GM10847 (cell line): ENCODE measurements around the gene DNAH2.

Experiments used
- POLR2A ChIP-seq: IDR thresholded peaks from 2 replicates; pipeline ENCODE4 v1.6.1; 2011; ENCODE audit not compliant: insufficient read length; ENCODE audit errors: extremely low read depth

The DNAH2 gene

DNA sequence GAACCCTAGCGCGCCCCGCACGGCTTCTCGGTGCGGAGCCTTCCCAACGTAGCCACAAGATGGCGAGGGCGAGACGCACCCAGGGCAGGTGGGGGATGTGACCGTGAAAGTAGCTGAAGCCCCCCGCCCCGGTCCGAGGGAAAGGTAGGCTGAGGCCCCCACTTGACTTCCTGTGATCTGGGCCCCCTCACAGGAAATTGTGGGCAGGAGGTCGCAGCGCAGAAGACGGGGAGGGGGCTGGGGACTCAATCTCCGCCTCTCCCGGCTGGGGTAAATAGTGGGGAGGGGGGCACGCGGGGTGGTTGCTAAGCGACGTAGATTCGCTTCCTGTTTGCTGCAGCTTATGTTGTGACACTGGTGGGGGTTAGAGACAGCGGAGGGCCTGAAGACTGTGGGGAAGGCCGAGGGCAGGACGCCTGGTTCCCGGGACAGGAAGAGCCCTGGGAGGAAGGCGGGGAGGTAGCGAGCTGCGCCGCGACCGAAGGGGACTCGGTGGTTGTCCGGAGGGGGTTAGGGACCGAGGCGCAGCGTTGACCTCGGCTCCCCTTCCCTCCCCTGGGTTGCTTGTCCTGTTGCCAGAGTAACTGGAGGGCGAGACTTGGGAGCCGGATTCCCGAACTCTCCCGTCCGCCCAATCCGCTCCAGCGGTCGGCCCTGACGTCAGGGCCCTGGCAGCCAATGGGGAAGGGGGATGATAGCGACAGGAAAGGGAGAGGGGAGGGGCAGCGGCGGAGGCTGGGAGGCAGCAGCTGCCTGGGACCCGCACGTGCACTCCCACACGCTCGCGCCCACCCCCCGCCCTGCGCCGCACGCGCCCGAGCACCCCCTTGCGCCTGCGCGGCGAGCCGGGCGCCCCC, 117.6 kb downstream of the DNAH2 start:
- peak; percentile 10 for TF ChIP-seq POLR2A

DNA sequence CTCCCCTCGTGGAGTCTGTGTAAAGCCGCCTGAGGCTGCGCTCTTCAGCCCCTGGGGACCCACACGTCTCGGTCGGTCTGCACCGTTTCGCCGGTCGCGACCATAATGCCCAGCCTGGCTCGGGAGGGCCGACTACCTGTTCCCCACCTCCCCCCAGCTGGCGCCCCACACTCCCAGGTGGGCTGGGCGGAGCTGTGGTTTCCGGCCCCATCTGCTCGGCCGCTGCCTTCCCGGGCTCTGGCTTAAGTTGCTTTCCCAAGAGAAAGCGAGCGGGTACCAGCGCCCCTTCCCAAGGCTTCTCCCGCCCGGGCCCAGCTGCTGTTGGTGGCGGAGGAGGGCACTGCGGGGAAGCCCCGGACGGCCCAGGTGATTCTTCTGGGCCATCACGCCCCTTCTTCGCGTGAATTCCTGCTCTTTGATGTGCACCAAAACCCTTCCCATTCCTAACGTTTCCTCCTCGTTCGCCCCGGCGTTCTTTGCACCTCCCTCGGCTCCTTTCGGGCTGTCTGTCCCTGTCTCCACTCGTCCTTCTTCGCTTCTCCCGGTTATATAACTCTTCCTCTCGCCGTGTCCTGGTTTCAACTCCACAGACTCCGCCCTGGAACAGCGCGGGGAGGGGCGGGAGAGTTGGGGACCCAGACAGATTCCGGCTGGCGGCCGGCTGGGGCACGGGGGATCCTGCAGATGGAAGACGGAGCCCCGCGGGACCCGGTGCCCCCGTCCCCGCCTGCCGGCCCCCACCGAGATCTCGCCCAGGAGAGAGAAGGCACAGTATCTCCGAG, 118.5 kb downstream of the DNAH2 start:
- peak; percentile 10 for TF ChIP-seq POLR2A

GRCh38 chr17:7836596-7837407, 119.3 kb downstream of the DNAH2 start:
- TF ChIP-seq POLR2A = no peak

DNA sequence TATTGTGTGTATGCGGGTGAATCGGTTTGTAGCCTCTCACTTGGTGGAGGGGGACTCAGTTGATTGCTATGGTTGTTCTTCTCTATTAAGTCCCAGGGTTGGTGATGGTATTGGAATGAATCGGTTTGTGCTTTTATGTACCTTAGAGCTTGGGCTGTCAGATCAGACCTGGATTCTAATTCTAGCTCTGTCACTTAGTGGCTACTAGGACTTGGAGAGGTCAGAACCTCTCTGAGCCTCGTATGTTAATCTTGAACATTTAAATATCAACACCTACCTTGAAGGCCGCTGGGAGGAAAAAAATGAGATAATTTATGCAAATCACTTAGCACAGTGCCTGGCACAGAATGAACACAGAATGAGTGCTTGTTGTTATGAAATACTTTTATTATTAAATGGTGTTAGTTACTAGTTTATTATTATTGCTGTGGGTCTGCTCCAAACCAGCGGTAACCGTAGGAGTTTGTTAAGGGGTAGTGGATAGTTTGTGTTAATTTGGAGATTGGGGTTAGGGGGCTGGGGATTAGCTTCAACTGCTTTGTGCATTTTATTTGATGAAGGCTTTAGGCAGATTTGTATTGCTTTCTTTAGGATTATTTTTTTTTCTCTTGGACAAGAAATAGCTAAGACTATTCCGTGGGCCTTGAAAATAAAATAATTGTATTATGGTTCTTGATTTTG, 120.0 kb downstream of the DNAH2 start:
- TF ChIP-seq POLR2A = no peak

- TF ChIP-seq POLR2A = no peak
Measured at GRCh38 chr17:7838090-7839075, 120.8 kb downstream of the DNAH2 start.

- TF ChIP-seq POLR2A = no peak
Measured at GRCh38 chr17:7839190-7839875, 121.8 kb downstream of the DNAH2 start.

GRCh38 chr17:7839876-7840261, 122.3 kb downstream of the DNAH2 start:
- TF ChIP-seq POLR2A = no peak

DNA sequence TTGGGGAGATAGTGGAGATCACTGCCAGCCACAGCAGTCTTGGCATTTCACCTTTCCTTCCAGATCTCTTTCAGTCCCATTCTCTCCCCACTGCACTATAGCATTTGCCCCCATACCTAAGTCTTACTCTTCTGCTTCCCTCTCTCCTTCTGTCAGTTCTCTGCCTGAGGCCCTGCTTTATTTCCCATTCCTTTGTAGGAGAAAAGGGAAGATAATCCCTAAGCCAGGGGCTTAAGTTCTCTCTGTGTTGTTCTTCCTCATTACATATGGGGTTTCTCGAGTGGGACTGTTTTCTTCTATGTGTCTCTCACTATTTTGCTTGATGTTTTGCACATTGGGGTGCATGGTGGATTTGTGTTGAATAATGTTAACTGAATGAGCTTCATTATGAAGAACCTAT, 122.9 kb downstream of the DNAH2 start:
- no peak for TF ChIP-seq POLR2A

- no peak for TF ChIP-seq POLR2A
Measured at GRCh38 chr17:7840875-7841274, 123.3 kb downstream of the DNAH2 start.

- no peak for TF ChIP-seq POLR2A
Measured at GRCh38 chr17:7841396-7841914, 123.9 kb downstream of the DNAH2 start.

DNA sequence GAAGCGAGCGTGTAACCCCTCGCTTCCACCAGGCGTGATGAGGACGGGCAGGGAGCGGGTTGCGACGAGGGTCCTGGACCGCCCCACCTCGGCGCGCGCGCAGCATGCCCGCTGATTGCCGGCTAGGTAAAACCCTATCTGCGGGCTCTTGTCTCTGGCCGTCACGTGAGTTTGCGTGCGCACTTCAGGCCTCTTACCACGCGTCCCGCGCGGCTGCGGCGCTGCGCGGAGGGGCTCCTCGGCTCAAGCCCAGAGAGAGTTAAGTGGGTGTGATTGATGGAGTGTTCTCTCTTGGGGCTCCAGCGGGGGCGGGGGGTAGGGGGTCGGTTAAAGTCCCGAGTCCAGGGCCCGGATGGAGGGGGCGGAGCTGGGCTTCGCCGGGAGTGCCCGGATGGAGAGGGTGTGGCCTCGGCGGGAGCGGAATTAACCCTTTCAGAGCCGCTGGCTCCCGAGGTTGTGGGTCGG, 124.4 kb downstream of the DNAH2 start:
- TF ChIP-seq POLR2A = peak; percentile 5

GRCh38 chr17:7842380-7843256, 125.1 kb downstream of the DNAH2 start:
- TF ChIP-seq POLR2A = no peak
